Natural killer cell (primary cell): ENCODE results near the gene IL1RN. TPM values are rescaled to one million over a fixed set of nuclear protein-coding genes. Genes with fewer than 3 reads are reported as not detected.

Experiments
- ATAC-seq, 3 donors: fragments of 150-1000 bp in 2 of 3; fragments of 200-7000 bp in 1 of 3; cut with Tn5 transposase; 1 replicate in 1 of 3; 2 replicates in 2 of 3; pipeline ENCODE4 v1.10.0; 2021; ENCODE audit warnings: mild to moderate bottlenecking in 2 of 3, moderate library complexity in 2 of 3
- DNase-seq, 2 donors: peaks; one replicate each; pipeline versions ENCODE4 v3.0.0 to v3.0.0-alpha.2; 2013 to 2021; ENCODE audit warnings: mixed read lengths in 1 of 2
- H3K27ac ChIP-seq: one replicate; pipeline ENCODE4 v1.5.1; 2013; ENCODE audit warnings: mild to moderate bottlenecking, low read length
- H3K27me3 ChIP-seq: one replicate; pipeline ENCODE4 v1.6.1; 2013; ENCODE audit warnings: low read length; ENCODE audit not compliant: control insufficient read depth, insufficient read depth
- H3K36me3 ChIP-seq: one replicate; pipeline ENCODE4 v1.6.1; 2013; ENCODE audit warnings: low read length; ENCODE audit not compliant: control insufficient read depth, insufficient read depth
- H3K4me1 ChIP-seq: one replicate; pipeline ENCODE4 v1.6.1; 2013; ENCODE audit warnings: low read length; ENCODE audit not compliant: control insufficient read depth, insufficient read depth
- H3K4me3 ChIP-seq: one replicate; pipeline ENCODE4 v1.5.1; 2013; ENCODE audit warnings: low read length
- H3K9me3 ChIP-seq: one replicate; pipeline ENCODE4 v1.6.1; 2013; ENCODE audit warnings: low read length; ENCODE audit not compliant: control insufficient read depth, insufficient read depth
- H3K27ac Mint-ChIP-seq, 2 donors: one replicate each; pipeline ENCODE4 v1.8.0; 2022; ENCODE audit warnings: mild to moderate bottlenecking in 2 of 2, mixed read lengths in 2 of 2, moderate library complexity in 1 of 2
- H3K27me3 Mint-ChIP-seq, 2 donors: one replicate each; pipeline ENCODE4 v1.8.0; 2022; ENCODE audit warnings: low read depth in 2 of 2, mixed read lengths in 2 of 2
- H3K36me3 Mint-ChIP-seq: one replicate; pipeline ENCODE4 v1.8.0; 2022; ENCODE audit warnings: mixed read lengths
- H3K4me1 Mint-ChIP-seq, 2 donors: one replicate each; pipeline ENCODE4 v1.8.0; 2022; ENCODE audit warnings: mixed read lengths in 2 of 2
- H3K4me3 Mint-ChIP-seq: one replicate; pipeline ENCODE4 v1.8.0; 2022; ENCODE audit warnings: mild to moderate bottlenecking, moderate library complexity, mixed read lengths
- H3K9me3 Mint-ChIP-seq, 2 donors: one replicate each; pipeline ENCODE4 v1.8.0; 2022; ENCODE audit warnings: mixed read lengths in 2 of 2
- CTCF ChIP-seq: fragments of 200-600 bp; IDR thresholded peaks from one replicate; pipeline ENCODE4 v1.8.0; 2022; ENCODE audit warnings: antibody characterized with exemption
- WGBS: methylation state at CpG from one replicate; pipeline ENCODE4 v1.1.7; 2013; ENCODE audit warnings: missing lambda C conversion rate; ENCODE audit not compliant: insufficient coverage; 5-methylcytosine and 5-hydroxymethylcytosine counted together
- intact Hi-C: fragments of 100-400 bp; cut with micrococcal nuclease; formaldehyde crosslinking; loops from one replicate; pipeline ENCODE4 v1.14.2; 2022
- total RNA-seq, 4 donors: library from RNA; stranded (reverse); fragments of 120-200 nt in 1 of 4; gene quantifications; one replicate each; pipeline versions ENCODE4 v1.2.3 to v1.2.4, GENCODE V29; 2013 to 2022

The IL1RN gene
- total RNA-seq, 3 donors from 2014 or later (not counting 1 experiment from before 2014, with no cell fraction given) = 0.52 to 36.6 (median 0.91) TPM

DNA sequence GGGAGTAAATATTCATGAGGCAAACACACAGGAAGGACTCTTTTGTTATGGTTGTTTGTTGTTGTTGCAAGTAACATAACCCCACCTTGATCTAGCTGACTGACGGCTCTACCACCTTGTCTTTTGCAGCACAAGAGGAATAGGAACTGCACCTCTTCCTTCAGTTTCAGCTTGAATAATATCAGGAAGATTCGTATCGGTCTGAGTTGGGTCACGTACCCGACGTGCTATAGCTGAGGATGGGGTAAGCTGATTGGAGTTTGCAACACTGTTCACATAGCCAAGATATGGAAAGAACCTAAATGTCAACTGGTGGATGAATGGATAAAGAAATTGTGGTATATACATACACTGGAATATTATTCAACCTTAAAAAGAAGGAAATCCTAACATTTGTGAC lies 14.5 kb upstream of the IL1RN start:
- 88% methylated on average over 6 of the region's 6 CpGs for WGBS
- no peak overlapping the region for H3K27ac Mint-ChIP-seq
- H3K4me3 Mint-ChIP-seq = no peak overlapping the region
- ATAC-seq = no peak
- H3K9me3 Mint-ChIP-seq = no peaks in the 10 kb centered on the region
- no peaks in the 10 kb centered on the region for H3K36me3 Mint-ChIP-seq
- no peak overlapping the region for H3K4me3 ChIP-seq
- no peaks in the 10 kb centered on the region for H3K36me3 ChIP-seq
- H3K4me1 Mint-ChIP-seq = no peaks in the 10 kb centered on the region
- intact Hi-C loops = no loop called here
- H3K27ac ChIP-seq = no peak overlapping the region
- DNase-seq = no peak
- H3K27me3 Mint-ChIP-seq = peaks cover 6 to 10% of the 10 kb centered on the region in 2 donors
- no peaks in the 10 kb centered on the region for H3K27me3 ChIP-seq
- H3K4me1 ChIP-seq = peaks cover 38% of the 10 kb centered on the region
- no peaks in the 10 kb centered on the region for H3K9me3 ChIP-seq
- TF ChIP-seq CTCF = no peak

DNA sequence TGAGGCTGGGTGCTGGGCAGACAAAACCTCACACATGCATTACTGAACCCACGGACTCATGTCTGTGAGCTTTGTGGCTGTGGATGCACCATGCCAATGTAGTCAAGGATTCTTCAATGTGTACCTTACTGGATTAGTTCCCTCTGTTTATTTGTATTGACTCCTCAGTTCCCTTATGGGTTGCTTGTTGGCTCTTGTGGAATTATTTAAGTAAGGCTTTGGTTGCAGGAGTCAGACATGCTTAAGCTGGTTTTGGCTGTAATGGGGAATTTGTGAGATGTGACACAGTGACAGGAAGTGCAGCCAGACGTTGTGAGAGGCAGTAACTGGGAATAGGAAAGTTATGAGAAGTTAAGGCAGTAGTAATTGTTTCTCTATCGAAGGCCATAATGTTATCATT lies 13.6 kb upstream of the IL1RN start:
- Histone ChIP-seq H3K27ac (no peak overlapping the region), H3K9me3 (no peaks in the 10 kb centered on the region), H3K4me1 (peaks cover 38% of the 10 kb centered on the region), H3K4me3 (no peak overlapping the region), H3K36me3 (no peaks in the 10 kb centered on the region), H3K27me3 (no peaks in the 10 kb centered on the region)
- ATAC-seq (no peak), DNase-seq (no peak)
- H3K4me1 Mint-ChIP-seq = no peaks in the 10 kb centered on the region
- H3K36me3 Mint-ChIP-seq = no peaks in the 10 kb centered on the region
- no peak overlapping the region for H3K4me3 Mint-ChIP-seq
- no peak for TF ChIP-seq CTCF
- H3K27me3 Mint-ChIP-seq = peaks cover under 1 to 4% of the 10 kb centered on the region in 2 donors
- WGBS = 59% methylated on average over 3 of the region's 3 CpGs
- no peaks in the 10 kb centered on the region for H3K9me3 Mint-ChIP-seq
- intact Hi-C loops = no loop called here
- H3K27ac Mint-ChIP-seq = no peak overlapping the region

GRCh38 chr2:113114224-113114945 lies 13.0 kb upstream of the IL1RN start:
- Mint-ChIP-seq H3K4me1 (no peaks in the 10 kb centered on the region), H3K36me3 (no peaks in the 10 kb centered on the region), H3K4me3 (no peak overlapping the region), H3K27me3 (no peaks in the 10 kb centered on the region), H3K9me3 (no peaks in the 10 kb centered on the region), H3K27ac (no peak overlapping the region)
- ATAC-seq (no peak), DNase-seq (no peak)
- intact Hi-C loops = no loop called here
- H3K36me3 ChIP-seq = no peaks in the 10 kb centered on the region
- 94% methylated on average over 6 of the region's 6 CpGs for WGBS
- H3K27me3 ChIP-seq = no peaks in the 10 kb centered on the region
- H3K4me3 ChIP-seq = no peak overlapping the region
- TF ChIP-seq CTCF = no peak
- H3K4me1 ChIP-seq = peaks cover 38% of the 10 kb centered on the region
- H3K27ac ChIP-seq = no peak overlapping the region
- no peaks in the 10 kb centered on the region for H3K9me3 ChIP-seq

DNA sequence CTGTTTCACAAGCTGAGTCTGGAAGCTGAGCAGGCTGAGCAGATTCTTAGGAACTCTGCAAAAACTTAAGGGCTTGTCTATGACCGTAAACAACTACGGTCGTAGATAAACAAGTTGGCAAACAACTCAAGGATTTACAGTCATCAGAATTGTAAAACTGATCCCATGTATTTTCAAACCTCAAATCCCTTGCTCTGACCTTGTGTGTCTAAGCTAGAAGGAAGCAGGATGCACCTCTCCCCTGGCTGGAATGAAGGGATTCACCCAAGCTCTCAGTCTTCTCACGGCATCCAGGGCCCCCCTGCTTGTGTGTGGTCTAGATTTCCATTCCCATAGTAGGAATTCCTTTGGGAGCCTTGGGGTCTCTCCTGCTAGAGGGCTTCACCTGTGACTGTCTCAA lies 12.4 kb upstream of the IL1RN start:
- H3K4me1 ChIP-seq = peaks cover 38% of the 10 kb centered on the region
- H3K4me3 Mint-ChIP-seq = no peak overlapping the region
- H3K36me3 ChIP-seq = no peaks in the 10 kb centered on the region
- H3K27ac Mint-ChIP-seq = no peak overlapping the region
- no peaks in the 10 kb centered on the region for H3K36me3 Mint-ChIP-seq
- no peak for TF ChIP-seq CTCF
- H3K4me1 Mint-ChIP-seq = no peaks in the 10 kb centered on the region
- H3K9me3 Mint-ChIP-seq = no peaks in the 10 kb centered on the region
- H3K4me3 ChIP-seq = no peak overlapping the region
- H3K27me3 ChIP-seq = no peaks in the 10 kb centered on the region
- H3K27ac ChIP-seq = no peak overlapping the region
- H3K27me3 Mint-ChIP-seq = no peaks in the 10 kb centered on the region
- 98% methylated on average over 4 of the region's 4 CpGs for WGBS
- H3K9me3 ChIP-seq = no peaks in the 10 kb centered on the region
- no peak for DNase-seq
- ATAC-seq = no peak
- intact Hi-C loops = no loop called here
